ENCODE data around the gene MRPS14.

DNA sequence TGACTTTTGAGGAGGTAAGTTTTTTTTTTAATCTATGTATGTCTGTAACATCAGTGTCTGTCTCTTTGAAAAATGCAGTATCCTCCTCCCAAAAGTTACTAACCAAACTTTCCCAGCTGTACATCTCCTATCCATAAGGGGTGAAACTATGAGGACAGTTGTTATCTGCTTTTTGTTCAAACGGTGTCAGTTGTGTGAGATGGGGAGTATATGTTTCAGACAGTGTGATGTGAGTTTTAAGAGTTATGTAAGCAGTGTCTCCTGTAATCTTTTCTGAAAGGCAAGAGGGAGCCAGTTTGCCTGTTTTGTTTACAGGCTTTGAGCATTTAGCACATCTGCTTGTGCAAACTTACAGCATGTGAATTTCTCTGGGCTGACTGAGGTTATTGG is 58.3 kb downstream of the MRPS14 start:
- TF ChIP-seq, protein P1, sequence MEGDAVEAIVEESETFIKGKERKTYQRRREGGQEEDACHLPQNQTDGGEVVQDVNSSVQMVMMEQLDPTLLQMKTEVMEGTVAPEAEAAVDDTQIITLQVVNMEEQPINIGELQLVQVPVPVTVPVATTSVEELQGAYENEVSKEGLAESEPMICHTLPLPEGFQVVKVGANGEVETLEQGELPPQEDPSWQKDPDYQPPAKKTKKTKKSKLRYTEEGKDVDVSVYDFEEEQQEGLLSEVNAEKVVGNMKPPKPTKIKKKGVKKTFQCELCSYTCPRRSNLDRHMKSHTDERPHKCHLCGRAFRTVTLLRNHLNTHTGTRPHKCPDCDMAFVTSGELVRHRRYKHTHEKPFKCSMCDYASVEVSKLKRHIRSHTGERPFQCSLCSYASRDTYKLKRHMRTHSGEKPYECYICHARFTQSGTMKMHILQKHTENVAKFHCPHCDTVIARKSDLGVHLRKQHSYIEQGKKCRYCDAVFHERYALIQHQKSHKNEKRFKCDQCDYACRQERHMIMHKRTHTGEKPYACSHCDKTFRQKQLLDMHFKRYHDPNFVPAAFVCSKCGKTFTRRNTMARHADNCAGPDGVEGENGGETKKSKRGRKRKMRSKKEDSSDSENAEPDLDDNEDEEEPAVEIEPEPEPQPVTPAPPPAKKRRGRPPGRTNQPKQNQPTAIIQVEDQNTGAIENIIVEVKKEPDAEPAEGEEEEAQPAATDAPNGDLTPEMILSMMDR (IDR thresholded peaks at IDR 0.05; ENCODE audit: low read depth, low read length, poor library complexity, severe bottlenecking), result no peak
- no peak for TF ChIP-seq EZH2phosphoT487 (IDR thresholded peaks at IDR 0.05; ENCODE audit: borderline replicate concordance, low read length)
